LHCN-M2 (cell line): ENCODE data around the gene IBTK. TPM values are rescaled to one million over a fixed set of nuclear protein-coding genes. Genes with fewer than 3 reads are reported as not detected.
"Not testable (repeated sequence)": the region's sequence is repeated elsewhere in the genome, so short reads cannot be mapped to it uniquely, and the experiment has no call there.

Source experiments
- DNase-seq: peaks from one replicate; pipeline ENCODE4 v3.0.0-alpha.2; 2012; ENCODE audit warnings: low read depth
- polyA plus RNA-seq: library from polyadenylated mRNA; unstranded; fragments of >200 nt; gene quantifications from one replicate; pipeline ENCODE4 v1.2.1, GENCODE V29; 2012; ENCODE audit warnings: missing spikeins
- total RNA-seq: library from RNA; depleted of rRNA; stranded (reverse); fragments of >200 nt; gene quantifications from 2 replicates; pipeline ENCODE4 v1.2.3, GENCODE V29; 2014; rRNA removed

The IBTK gene, protein sequence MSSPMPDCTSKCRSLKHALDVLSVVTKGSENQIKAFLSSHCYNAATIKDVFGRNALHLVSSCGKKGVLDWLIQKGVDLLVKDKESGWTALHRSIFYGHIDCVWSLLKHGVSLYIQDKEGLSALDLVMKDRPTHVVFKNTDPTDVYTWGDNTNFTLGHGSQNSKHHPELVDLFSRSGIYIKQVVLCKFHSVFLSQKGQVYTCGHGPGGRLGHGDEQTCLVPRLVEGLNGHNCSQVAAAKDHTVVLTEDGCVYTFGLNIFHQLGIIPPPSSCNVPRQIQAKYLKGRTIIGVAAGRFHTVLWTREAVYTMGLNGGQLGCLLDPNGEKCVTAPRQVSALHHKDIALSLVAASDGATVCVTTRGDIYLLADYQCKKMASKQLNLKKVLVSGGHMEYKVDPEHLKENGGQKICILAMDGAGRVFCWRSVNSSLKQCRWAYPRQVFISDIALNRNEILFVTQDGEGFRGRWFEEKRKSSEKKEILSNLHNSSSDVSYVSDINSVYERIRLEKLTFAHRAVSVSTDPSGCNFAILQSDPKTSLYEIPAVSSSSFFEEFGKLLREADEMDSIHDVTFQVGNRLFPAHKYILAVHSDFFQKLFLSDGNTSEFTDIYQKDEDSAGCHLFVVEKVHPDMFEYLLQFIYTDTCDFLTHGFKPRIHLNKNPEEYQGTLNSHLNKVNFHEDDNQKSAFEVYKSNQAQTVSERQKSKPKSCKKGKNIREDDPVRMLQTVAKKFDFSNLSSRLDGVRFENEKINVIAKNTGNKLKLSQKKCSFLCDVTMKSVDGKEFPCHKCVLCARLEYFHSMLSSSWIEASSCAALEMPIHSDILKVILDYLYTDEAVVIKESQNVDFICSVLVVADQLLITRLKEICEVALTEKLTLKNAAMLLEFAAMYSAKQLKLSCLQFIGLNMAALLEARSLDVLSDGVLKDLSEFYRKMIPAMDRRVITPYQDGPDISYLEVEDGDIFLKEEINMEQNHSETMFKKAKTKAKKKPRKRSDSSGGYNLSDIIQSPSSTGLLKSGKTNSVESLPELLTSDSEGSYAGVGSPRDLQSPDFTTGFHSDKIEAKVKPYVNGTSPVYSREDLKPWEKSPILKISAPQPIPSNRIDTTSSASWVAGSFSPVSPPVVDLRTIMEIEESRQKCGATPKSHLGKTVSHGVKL (N-terminal part only)
- total RNA-seq, result 34.8 and 35.8 TPM in 2 replicates
- 7.8 TPM for polyA plus RNA-seq

DNA sequence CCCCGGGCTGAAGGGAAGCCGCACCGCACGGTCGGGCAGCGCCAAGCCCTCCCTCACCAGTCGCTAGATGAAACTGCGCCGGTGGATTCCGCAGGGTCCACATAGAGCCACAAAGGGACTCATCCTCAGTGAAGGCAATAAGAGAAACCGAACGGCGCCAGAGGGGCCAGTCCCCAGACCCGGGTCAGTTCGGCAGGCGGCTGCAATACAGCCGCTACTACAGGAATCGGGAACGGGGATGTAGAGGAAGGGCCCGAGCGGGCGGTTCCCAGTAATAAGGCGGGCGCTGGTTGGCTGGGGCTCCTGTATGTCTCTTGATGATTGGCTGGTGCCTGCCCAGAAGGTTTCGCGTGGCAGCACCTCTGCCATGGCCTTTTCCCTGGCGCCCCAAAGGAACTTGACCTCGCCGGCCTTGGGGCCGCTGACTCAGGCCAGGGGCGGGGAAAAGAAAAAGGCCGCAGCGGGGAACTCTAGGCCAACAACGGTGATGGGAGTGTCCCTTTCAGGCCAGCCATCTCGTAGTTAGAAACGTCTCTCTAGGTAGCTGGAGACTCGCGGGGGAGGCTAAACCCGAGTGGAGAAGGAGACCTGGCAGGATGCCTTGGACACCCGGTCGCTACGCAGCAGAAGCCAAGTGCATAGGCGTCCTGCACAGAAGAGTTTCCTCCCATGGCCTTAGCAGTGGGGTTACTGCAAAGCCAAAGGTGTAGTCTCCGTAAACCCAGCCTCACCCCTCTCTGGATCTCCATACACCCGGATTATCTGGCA is at the start of gene IBTK:
Gene IBTK (minus strand): TSS at position 240 of the 768 bp plus-strand sequence. CDS start 7,258 bp downstream, outside the sequence.
- DNase-seq, result peak; percentile 94

DNA sequence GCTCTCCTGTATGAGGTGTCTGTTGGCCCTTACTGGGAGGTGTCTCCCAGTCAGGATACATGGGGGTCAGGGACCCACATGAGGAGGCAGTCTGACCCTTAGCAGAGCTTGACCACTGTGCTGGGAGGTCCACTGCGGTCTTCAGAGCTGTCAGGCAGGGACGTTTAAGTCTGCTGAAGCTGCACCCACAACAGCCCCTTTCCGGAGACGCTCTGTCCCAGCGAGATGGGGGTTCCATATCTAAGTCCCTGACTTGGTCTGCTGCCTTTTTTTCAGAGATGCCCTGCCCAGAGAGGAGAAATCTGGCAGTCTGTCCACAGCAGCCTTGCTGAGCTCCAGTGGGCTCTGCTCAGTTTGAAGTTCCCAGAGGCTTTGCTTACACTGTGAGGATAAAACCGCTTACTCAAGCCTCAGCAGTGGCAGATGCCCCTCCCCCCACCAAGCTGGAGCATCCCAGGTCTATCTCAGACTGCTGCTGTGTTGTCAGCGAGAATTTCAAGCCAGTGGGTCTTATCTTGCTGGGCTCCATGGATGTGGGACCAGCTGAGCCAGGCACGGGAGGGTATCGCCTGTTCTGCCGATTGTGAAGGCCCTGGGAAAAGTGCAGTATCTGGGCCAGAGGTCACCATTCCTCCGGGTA is 36.3 kb upstream of the IBTK start:
- no peak for DNase-seq

DNA sequence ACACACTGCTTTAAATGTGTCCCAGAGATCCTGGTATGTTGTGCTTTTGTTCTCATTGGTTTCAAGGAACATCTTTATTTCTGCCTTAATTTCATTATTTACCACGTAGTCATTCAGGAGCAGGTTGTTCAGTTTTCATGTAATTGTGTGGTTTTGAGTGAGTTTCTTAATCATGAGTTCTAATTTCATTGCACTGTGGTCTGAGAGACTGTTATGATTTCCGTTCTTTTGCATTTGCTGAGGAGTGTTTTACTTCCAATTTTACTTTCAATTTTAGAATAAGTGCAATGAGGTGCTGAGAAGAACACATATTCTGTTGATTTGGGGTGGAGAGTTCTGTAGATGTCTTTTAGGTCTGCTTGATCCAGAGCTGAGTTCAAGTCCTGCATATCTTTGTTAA is 34.0 kb upstream of the IBTK start:
- DNase-seq, result not testable (repeated sequence)

DNA sequence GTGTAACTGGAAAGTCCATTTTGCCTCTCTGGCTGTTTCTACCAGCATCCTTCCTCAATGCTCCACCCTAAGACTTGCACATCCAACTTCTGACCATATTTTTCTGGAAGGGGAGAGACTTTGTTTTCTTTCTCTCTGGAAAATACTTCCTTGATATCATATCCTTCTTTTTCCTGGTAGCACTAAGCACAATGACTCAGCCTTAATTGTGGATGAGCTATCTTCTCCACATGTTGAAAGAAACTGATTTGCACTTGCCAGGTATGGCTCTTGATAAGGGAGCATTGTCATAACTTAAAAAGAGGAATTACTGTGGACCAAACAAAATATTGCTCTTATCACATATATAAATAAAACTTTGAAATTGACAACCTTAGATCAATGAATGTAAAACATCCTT is 30.1 kb upstream of the IBTK start:
- no peak for DNase-seq

DNA sequence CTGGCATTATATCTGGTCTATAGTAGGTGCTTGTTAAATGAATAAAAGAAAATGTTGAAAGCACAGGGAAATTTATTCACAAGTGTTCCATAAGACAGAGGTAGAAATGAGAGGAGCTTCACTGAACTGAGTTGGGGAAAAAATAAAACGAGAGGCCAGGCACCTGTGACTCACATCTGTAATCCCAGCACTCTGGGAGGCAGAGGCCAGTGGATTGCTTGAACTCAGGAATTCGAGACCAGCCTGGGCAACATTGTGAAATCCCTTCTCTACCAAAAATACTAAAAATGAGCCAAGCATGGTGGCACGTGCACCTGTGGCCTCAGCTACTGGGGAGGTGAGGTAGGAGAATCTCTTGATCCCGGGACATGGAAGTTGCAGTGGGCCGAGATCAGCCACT is 28.1 kb upstream of the IBTK start:
- DNase-seq, result peak; percentile 3

DNA sequence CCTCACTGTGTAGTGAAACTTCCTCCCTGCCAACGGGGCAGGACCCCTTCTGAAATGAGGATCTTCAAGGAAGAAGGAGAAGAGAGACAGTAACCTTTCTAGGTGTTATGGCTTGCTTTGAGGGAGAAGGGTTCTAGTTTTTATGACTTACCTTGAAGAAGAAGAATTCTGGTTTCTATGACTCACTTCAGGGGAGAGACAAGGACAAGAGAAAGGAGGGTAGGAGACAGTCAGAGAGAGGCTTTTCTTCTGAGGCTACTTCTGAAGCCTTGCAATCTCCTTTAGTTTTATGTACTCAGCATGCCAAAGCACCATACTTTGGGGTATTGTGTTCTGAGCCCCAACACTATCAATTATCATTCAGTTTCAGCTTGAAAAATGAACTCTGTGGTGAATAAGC is 25.8 kb upstream of the IBTK start:
- no peak for DNase-seq

DNA sequence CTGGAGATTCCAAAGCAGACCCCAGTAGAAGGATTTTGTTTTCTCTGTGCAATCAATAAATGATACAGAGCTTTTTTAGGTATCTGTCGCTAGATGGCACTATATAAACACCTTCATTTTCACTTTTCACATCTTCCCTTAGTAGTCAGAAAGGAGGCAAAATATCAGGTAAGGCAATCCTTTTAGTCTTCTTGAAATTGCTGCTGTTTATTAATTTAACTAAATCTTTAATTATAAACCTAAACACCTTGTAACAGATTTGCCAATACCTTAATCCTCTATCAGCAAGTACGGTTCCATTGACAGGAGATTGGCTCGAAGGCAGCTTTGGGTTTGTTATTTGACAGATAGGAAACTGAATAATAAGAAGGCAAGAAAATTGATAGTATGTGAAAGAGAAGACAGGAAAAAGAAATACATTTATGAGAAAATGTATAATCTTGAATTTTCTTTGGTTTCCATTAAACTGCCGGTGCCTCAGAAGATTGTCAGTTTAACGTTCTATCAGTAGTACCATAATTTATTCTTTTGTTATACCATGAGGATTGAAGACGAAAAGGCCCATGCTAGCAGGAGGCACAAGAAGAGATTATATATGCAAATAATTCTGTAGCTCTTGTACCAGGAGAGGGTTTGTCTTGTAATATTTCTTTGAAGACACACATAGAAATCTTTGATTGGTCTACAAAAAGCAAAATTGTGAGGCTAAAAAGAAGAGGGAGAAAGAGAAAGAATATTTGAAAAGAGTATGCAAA is 23.5 kb upstream of the IBTK start:
- peak; percentile 36 for DNase-seq

DNA sequence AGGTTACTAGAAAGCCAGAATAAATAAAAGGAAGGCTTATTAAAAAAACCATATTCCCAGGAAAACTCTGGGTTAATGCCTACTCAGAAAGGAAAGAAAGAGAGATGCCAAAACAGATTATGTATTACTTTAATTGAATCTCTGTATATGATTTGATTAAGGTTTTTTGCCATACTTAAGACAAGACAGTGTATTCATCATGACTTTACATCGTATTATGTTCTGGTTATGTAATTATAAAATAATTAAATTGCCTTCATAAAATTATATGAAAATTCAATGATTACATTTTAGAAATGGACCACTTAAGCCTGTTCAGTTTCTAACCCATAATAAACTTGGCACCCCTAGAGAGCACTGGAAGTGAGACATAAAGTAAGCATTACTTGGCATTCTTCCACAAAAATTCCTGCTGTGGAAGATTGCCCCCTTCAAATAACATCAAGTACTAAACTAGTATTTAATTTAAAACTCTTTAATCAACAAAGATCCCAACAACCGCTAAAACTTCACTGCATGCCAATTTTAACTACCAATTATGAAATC is 20.8 kb upstream of the IBTK start:
- DNase-seq, result no peak

DNA sequence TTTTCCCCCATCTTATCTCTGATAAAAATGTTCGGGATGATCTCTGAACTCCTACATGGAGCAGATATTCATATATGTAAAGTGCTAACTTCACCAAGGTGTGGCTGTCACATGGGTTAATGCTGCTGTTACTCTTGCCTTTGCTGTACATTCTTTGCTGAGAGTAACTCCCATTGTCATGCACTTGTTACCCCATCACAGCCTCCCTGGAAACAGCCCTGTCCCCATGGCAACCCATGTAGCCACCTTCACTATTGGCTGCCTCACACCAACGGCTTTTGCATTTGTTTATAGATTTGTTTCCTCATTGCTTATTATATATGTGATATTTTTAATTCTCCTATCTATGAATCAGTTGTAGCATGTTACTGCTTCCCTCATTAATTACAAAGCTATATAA is 17.3 kb upstream of the IBTK start:
- DNase-seq, result no peak

DNA sequence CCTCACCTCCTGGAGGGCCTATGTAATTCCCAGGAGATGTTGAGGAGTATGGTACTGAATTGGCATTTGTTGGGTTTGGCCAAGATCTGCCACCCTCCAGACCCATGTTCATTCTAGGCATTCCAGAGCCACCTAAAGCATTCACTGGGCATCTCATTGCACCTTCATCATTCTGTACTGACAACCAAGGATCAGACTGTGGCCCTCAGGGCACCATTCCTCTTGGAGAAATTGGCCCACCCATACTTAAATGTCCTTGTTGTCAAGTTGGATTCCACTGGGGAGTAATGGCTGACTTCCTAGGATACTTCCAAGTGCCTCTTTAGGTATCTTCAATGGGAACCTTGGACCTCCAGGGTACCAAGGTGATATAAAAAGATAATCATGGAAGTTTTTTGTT is 16.8 kb upstream of the IBTK start:
- no peak for DNase-seq

DNA sequence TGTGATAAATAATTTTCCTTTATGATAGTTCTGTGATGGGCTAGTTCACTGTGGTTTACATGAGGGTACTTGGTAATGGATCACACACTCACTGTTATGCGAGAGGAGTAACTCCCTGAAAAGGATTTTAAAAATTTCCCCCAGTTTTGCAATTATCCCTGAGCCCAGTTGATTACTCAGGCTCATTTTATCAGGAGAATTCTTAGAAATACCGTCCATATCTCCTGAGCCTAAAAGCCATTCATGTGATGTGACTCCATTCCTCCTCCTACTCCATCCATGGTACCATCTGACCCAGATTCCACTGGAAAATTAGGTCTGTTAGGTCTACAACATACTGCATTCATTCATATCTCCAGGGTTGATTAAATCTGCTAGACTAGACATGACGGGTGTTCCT is 16.4 kb upstream of the IBTK start:
- DNase-seq, result no peak

DNA sequence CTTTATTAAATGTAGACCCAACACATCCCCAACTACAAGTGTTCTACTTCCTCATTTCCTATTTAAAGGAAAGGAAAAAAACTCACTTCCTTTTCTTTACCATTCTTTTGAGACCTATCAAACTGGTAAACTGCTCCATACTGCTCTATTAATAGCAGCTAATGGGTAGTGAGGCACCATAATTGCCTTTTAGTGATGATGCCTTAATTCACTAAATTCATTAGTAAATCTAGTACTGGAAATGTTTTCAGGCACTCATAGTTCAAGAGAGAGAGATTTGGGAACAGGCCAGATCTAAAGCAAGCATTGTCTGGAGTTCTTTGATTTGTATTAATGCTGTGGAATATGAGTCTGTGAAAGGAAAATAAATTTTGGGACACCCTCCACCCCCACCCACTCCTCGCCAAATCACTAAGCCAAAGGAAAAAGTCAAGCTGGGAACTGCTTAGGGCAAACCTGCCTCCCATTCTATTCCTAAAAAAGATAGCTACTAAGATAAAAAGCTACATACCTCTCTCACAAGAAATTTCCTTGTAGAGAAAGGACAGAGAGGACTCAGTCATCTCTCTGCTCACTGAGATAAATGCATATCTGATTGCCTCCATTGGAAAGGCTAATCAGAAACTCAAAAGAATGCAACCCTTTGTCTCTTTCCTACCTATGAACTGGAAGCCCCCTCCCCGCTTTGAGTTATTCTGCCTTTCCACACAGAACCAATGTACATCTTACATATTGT is 13.6 kb upstream of the IBTK start:
- DNase-seq, result no peak

DNA sequence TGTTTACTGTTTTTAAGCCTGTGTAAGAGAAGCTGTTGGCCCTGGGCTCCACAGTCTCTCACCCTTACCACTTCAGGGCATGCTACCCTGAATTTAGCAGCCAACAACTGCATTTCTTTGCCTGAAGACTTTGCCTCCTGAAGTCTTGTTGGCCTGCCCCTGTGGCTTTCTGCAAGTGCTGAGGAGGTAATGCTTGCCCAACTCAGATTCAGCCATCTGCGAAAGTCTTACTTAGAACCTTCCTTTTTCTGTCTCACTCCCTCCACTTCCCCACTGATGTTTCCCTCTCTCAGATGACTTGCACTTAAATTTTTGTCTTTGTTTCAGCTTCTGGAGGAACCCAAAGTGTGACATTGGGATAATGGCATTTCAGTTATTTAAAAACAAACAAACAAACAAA is 11.8 kb upstream of the IBTK start:
- DNase-seq, result no peak

DNA sequence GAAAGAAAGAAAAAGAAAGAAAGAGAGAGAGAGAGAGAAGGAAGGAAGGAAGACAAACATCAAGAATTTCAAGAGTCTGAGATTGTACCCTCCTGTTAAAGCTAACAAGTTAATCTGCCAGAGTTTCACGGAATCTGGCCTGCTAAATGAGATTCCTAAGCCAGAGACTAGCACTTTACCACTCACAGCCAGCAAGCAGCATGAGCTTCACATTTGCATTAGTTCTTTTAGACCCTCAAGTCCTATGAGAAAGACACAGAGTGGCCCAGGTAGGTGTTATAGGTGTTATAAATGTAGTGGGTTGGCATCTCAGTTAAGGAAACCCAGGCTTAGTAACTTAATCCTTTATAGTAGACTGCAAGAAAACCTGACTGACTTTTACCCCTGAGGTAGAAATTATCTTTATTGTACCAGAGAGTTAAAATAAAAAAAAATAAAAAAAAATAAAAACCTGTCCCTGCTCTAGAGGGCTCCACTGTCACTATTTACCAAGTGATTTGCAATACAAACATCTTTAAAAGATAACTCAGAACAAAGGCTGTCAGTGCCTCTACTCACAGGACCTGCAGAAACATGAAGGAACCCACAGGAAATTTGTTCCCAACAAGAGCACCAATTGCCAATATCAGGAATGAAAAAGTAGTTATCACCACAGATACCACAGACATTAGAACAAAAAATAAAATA is 9.7 kb upstream of the IBTK start:
- DNase-seq, result no peak

DNA sequence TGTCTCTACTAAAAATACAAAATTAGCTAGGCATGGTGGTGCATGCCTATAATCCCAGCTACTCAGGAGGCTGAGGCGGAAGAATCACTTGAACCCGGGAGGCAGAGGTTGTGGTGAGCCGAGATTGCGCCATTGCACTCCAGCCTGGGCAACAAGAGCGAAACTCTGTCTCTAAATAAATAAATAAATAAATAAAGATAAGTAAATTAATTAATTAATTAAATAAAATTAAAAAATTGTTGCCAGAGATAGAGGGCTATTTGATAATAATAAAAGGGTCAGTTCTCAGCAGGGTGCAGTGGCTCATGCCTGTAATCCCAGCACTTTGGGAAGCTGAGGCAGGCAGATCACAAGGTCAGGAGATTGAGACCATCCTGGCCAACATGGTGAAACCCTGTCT is 7.2 kb upstream of the IBTK start:
- not testable (repeated sequence) for DNase-seq

DNA sequence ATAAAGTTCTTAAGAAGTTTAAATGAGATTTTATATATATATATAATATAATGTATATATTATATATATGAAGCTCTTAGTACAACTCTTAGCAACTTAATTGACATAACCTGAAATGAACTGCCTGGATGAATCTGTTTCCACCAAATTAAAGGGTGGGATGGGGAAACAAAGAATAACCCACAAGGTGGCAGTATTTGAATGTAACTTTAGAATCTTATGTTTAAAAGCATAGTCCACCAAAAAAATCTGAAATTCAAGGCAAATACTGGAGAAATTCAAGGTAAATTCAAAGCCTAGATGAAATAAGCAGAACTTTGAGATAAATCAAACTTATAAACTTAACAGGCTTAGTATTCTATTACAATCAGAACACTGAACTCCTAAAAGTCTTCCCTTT is 4.4 kb upstream of the IBTK start:
- peak; percentile 31 for DNase-seq

DNA sequence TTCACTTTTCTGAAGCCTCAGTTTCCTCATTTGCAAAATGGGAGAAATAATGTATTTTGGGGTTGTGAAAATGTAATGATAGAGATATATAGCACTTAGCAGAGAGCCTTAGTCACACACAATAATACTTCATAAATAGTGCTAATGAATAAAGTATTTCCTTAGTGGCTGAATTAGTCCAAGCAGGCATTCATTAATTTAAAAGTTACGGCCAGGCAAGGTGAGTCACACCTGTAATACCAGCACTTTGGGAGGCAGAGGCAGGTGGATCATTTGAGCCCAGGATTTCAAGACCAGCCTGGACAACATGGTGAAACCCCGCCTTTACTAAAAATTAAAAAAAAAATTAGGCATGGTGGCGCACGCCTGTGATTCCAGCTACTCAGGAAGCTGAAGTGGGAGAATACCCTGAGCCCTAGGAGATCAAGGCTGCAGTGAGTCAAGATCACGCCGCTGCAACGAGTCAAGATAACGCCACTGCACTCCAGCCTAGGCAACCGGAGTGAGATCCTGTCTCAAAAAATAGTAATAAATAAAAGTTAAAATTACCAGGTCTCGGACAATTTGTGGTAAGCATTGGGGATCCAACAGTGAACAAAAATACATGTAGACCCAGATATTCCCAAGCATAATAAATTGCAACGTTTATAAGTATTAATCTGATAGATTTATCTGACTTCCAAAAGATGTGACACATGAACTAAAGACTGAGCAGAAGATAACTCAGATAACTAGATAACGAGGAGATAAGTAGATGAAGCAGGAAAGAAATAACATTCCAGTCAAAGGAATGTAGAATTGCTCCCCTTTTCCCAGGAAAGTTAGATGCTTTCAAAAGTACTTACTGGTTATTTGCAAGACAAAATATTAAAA is 2.1 kb upstream of the IBTK start:
- DNase-seq, result no peak
